NAMALWA (cell line): ENCODE data around the gene ZSWIM6.

Source experiments
- DNase-seq: peaks from one replicate; pipeline ENCODE4 v3.0.0-alpha.2; 2015; ENCODE audit warnings: low spot score

The ZSWIM6 gene

DNA sequence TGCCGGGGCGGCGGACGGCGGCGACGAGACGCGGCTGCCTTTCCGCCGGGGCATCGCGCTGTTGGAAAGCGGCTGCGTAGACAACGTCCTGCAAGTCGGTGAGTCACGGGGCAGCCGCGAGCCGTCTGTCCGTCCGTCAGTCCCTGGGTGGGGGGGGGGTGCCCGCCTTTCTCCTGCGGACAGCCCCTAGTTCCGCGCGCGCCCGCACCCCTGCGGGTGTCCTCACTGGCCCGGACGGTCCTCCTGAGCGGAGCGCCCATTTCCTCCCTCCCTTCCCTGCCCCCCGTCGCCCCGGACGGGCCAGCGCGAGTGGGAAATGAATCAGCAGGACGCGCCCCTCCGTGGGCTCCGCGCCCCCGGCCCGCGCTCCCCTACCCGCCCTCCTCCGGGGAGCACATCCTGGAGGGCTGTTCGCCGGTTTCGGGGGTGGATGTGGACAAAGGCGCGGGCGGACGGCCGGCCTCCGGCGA is 828 bp downstream of the ZSWIM6 start:
- DNase-seq = no peak

DNA sequence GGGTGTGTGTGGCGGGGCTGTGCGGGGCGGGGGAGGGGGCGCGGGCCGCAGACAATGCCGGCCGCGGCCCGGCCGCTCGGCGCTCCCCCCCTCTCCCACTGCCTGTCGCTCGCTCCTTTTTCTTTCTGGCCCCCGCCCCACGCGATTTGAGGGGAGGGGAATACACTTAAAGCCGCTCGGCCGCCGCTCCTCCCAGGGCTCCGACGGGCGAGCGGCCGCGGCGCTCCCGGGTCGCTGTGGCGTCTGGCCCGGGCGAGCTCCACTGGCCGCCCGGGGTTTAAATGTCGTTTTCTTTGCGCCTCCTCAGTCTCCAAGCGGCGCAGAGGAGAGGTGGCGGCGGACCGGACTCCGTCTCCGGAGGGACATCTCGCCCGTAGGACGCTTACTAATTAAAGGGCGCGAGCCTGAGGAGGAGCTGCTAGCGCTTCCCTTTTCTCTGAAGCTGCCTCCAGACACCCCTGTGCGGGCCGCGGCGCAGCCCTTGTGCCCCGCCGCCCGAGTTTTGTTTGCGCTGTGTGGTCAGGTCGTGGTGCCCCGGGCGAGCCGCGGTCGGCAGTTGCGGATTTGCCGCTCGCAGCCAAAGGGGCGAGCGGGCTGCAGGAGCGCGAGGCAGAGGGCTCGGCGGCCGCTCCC is 1.4 kb downstream of the ZSWIM6 start:
- no peak for DNase-seq

DNA sequence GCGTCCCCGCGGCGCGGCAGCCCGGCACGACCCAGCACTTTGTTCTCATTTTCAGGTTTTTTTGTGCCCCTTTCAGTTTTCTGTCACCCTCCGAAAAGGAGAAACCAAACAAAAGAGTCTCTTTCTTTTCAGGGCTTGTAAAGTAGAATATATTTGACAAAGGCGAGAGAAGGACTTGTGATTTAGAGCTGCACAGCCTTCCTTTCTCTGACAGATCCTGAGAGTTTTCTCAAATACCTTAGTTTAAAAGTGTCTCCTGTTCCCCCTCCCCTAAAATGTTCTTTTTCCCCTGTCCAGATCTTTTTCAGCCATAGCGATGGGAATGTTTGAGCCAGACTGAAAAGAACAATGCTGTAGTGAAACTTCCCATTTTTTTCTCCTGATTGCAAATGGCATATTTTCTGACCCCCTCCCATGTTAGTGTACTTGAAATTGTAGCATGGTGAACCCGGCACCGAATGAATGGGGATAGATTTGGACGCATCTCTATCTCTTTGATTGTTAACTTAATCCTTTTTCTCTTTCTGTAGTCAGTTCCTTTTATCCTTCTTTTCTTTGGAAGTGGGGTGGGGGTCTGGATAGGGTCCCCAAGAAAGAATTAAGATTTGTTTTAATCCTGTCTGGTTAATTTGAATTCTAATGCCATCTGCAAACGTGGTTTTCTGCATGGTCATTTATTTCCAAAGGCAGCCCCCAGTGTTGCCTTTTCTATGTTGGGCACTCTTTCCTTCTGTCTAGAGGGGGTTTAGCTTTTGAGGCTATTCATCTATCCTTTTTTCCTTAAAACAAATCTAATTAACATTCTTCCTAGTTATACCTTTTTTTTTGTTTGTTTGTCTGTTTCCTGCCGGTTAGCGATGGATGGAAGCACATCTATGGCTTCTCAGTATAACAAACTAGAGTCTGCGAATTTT is 2.2 kb downstream of the ZSWIM6 start:
- no peak for DNase-seq

DNA sequence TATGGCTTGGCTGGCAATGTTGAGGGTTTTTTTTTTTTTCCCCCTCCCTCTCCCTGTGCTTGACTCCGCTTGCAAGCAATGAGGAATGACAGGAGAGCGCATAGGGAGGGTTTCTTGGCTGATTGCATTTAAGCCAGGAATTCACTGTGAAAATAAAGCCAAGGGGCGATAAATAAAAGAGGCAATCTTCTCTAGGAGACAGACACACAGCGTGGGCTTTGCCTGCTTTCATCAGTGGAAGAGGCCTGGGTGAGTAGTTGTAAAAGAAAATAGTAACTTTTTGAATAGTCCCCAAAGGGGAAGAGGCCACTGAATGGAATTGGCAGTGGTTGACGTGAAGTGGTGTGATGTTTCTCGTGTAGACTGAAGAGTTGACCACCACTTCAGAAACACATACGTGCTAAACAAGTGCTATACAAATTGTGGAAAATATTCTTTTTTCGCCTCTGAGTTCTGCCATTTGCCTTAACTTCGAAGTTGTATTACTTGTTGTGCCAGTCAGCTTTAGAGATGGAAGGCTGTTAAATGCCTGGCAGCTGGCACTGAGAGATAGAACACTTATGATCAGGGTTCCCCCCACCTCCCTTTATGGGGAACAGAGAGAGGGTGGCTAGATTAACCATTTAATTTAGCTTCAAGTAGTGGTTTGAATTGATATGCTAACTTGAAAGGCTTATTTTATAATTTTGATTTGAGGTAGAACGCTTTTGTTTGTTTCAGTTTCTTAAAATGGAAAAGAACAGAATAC is 3.0 kb downstream of the ZSWIM6 start:
- DNase-seq = no peak

DNA sequence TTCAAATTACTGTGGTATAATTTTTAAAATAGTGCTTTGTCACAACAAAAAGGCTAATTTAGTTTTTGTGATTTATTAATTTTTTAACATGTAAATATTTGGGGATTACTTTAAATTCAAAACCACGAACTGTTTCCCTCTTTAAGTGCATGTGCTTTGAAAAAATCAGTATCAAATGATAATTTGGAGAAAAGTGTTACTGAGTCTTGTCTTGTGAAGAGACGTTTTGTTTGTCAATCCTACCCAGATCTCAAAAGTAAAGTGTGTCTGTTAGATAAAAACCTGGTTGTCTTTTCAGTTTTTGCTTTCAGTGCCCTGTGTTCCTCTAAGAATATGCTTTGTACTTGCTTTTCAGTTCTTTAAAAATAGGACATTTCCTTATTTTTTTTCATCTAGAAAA is 7.7 kb downstream of the ZSWIM6 start:
- DNase-seq = no peak

DNA sequence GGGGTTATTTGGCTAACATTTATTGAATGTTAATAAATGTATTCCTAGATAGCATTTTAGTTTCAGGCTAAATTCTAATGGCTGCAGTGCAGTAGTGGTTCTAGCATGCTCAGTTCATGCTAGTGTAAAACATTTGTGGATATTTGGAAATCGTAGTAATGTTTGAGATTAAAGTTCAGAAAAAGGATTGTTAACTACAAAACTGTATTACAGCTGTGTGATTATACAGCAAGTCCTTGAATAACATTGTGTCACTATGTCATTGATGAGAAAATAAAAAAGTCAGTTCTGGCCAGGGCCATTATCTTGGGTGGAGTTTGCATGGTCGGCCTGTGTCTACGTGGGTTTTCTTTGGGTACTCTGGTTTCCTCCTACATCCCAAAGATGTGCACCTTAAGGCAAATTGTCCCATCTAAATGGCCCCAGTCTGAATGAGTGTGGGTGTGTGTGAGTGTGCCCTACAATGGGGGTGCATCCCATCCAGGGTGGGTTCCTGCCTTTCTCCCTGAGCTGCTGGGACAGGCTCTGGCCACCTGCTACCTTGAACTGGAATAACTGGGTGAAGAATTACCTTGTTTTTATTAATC is 8.8 kb downstream of the ZSWIM6 start:
- no peak for DNase-seq

DNA sequence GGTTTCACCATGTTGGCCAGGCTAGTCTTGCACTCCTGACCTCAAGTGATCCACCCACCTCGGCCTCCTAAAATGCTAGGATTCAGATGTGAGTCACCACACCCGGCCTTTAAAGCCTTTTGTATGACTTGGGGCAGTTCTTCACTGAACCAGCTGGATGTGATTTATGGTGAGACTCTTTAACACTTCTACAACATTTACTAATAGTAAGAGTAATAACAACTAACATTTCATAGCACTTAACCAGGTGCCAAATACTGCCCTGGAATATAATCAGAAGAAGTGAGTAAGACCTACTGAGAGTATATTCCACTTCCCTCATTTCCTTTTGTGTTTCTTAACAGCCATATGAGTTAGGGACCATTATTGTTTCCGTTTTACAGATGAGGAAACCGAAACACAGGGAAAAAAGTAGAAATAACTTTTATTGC is 10.0 kb downstream of the ZSWIM6 start:
- no peak for DNase-seq

DNA sequence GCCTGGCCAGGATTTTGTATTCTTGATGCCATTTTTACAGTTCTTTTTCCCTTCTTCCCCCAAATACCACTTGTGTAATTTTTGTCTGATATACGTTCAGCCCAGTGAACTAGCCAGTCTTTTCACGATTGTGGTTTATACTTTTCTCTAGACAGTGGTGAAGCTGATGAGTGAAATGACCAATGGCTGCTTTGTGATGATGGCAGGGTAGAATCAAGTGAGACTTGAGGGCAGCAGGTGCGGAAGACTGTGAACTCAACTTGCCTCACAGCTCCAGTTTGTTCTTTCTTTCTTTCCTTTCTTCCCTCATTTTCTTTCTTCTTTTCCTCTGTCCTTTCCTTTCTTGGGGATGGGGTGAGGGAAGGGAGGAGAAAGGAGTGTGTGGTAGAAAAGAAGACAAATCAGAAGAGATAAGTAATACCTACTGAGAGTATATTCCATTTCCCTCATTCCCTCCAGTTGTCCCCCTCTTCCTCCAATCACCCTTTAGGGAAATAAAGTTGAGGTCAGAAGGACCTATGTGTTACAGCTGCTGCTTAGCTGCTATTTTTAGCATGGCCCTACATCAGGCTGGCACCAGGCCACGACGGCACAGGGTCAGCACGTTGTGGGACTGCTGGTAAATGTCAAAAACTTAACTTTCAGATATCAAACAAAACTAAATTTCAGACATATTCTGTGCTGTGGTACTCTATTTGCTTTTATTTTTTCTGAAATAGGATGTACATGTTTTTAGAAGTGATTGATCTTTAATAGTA is 12.3 kb downstream of the ZSWIM6 start:
- DNase-seq = no peak

DNA sequence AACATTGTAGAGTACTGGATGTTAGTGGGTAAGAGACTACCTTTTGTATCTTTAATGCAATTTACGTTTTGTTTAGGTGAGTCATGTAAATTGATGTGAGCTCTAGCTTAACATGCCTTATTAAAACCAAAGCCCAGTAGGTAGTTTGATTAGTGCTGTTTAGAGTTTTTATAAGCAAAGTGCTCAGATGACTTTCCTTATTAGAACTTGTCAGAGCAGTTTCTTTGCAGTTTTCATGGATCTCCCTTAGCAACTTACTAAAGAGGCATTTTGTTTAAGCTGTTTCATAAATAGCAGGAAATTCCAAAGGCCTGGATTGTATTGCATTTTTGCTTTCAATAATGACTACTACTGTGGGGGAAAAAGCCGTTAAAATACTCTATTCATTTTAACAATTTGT is 14.5 kb downstream of the ZSWIM6 start:
- DNase-seq = no peak

DNA sequence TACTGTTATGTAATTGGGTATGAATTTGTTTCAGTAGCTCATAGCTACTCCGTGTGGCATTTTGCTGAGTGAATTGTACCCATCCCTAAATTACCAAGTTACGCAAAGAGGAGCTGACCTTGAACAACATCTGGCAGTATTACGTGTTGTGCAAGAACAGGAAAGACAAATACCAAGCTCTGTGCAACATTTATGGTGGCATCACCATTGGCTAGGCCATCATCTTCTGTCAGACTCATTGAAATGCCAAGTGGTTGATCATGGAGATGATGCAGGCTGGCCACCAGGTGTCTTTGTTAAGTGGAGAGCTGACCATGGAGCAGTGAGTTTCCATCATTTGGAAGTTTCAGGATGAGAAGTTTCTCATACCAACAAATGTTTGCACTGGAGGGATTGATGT is 15.0 kb downstream of the ZSWIM6 start:
- no peak for DNase-seq

DNA sequence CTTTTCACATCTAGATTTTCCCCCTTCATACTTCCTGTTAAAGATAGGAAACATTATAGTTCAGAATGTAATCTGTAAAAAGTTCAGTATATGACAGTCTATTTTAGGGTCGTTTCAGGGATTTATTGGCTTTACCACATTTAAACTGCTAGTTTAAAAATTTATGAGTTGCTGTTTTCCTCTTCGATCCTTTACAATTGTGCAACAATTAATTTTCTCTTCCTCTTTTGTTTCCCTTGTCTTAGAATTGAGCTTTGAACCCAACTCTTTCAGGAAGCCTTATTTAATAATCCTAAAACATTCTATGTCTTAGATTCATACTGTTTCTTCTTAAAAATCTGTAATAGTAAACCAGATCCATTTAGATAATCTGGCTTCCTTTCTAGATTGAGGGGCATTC is 16.4 kb downstream of the ZSWIM6 start:
- DNase-seq = no peak

DNA sequence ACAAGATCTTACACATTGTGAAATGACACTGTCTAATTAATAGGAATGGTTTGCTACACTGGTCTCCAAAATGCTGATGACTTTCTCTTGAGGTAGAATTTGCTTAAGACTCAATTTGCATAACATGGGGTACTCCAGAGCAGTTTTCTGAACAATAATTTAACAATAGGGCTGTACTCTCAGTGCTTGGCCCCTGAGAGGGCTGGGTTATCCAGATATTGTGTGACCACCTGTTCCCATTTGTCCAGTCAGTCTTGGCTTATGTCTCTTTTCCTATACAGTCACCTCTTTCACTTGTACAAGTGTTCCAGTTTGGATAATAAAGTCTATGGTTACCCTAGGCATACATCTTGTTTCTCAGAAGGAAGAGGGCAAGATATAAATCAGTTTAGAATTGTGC is 17.9 kb downstream of the ZSWIM6 start:
- no peak for DNase-seq

DNA sequence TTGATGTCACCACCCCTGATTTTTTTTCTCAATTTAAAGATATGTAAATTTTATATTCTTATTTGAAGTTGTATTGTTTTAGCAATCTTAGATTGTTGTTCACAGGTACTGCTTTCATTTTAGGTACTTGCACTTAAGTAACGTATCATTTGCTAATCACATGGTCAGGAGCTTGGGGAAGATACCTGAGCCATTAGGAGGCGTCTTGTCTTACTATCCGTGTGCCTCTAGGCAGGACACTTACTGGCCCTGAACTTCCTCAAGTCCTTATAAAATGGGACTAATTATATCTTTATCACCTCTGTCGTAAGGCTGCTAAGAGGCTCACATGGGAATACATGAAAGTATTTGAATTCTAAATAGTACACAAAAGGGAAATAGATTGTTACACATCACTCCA is 18.5 kb downstream of the ZSWIM6 start:
- no peak for DNase-seq

DNA sequence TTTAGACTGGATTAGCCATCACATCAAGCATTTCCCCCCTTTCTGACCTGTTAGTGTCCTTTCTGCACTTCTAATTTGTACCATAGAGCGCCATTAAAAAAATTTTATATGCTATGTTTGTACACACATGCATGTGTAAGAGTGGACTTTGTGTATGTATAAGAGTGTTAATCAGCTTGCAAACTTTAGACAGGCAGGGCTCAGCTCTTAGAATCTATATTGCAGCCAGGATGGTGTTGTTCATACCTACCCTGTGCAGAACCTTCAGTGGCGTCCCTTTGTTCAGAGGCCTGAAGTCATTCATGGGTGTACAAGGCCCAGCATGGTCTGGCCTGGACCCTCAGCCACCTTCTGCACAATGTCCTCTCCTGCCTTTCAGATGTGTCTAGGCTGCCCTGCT is 19.7 kb downstream of the ZSWIM6 start:
- no peak for DNase-seq

DNA sequence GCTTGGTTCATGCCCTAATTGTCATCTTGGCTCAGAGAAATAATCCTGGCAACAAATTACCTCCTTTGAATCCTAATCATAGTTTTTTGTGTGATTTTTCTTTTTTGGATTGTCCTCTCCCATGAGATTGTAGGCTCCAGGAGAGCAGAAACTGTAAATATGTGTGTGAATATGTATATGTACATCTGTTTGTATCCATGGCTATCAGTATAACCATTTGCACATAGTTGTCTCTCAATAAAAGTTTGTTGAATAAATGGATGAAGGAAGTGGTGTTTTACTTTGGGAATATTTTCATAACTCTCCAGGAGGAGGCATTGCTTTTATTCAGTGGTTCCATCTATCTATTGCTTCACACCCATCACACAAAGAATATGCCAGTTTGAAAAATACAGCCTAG is 20.1 kb downstream of the ZSWIM6 start:
- no peak for DNase-seq

DNA sequence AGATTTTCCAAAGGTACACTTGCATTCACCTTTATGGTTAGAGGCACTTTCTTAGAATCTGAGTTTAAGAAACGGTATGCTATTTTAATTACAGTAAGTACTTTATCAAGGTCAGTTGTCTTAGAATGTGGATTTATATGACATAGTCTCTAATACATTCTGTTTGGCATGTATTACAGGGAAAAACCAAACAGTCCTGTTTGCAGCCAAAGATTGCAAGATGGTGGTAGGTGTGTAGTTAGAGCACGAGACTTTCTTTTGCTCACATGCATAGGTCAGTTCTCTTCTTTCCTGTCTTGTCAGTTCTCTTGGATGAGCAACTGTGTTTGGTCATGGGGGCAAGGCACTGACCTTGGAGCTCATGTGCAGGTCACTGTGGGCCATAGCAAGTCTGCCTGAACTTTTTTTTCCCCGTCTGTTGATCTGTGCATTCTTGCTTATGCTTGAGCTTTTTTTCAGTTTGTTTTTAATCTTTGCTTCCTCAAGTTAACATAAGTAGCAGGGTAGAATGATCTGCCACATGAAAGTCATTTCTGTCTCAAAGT is 20.6 kb downstream of the ZSWIM6 start:
- DNase-seq = no peak

DNA sequence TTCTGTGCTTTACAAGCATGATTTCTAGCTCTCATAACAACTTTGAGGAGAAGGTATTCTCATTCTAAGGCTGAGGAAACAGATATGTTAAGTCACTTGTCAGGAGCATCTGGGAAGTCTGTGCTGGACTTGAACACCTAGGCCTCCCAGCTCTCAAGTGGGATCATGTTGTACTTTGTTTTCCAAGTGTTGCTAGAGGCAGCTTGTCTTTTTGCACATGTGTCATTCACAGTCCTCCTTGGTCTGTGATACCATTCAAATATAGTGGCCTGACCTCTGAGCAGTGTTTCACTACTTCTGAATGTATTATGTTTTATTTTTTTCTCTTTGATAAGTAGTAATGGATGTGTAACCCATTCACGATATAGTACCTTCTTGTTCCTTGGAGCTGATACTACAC is 21.2 kb downstream of the ZSWIM6 start:
- no peak for DNase-seq

DNA sequence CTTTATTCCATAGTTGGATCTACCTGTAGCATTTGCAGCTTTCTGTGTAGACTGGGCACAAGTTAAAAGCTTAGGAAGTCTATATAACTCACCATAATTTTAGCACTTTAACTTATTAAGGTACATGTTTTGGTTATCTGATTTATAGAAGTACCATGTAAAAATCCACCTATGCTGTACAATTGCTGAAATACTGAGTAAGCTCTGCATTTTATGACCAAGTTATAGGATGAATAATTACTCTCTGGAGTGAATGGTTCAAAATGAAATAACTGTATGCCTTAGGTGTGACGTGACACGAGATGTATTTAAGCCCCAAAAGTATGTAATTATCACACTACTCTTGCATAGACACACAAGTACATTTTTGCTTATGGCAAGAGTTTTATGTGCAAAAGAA is 22.1 kb downstream of the ZSWIM6 start:
- DNase-seq = no peak

DNA sequence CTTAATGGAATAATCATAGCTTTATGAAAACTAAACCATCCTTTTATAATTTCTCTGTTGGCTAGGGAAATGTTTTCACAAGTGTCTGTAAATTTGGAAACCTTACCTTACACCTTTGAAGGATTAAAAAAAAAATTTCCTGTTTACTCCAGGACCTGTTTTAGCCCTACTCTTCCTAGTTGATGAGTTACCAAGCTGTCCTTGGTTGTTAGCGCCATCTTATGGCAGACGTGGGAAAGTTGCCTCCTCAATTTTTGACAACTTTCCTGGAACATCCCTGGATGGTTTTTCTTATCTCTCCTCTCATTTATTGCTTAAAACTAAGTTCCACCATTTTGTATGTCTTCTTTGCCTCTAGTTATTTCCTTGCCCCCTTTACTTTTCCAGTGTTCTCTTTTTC is 25.7 kb downstream of the ZSWIM6 start:
- DNase-seq = peak; percentile 30

DNA sequence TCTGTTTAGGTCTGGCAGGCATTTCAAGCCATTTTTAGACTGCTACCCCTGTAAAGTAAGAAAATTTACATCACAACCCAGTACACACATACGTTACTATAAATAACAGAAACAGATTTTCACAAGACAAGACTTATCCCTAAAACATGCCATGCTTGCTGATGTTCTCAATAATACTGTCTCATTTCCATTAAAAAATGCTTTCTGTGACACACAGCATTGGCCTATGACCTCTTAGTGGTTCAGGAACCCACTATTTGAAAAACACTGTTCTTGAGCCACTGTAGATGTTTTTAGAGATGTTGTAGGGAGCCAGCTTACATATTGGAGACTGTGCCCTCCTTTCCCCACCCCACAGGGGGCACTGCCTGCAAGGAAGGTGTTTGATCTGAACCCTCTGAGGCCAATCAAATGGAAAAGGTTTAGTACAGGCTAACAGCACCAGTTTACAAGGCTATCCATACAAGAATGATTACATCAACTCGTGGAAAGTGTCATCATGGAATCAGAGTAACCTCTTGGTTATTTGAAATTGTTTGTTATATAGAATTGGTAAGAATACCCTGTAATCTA is 30.8 kb downstream of the ZSWIM6 start:
- DNase-seq = peak; percentile 2
